Forelimb muscle (tissue), 1 donor: ENCODE data around the gene ABHD6. TPM values are rescaled to one million over a fixed set of nuclear protein-coding genes. Genes with fewer than 3 reads are reported as not detected.
A peak's percentile ranks its signal among the peaks of the same experiment; 100 is the strongest.
"Not testable (repeated sequence)": the region's sequence is repeated elsewhere in the genome, so short reads cannot be mapped to it uniquely, and the experiment has no call there.

ENCODE experiments used
- DNase-seq: peaks from one replicate; pipeline ENCODE4 v3.0.0-alpha.2; 2013; ENCODE audit warnings: low read depth
- polyA plus RNA-seq: library from polyadenylated mRNA; unstranded; fragments of 120-200 nt; gene quantifications from one replicate; pipeline ENCODE4 v1.2.1, GENCODE V29; 2013; ENCODE audit not compliant: insufficient read length

The ABHD6 gene
- polyA plus RNA-seq, 1 donor: 4.8 TPM

DNA sequence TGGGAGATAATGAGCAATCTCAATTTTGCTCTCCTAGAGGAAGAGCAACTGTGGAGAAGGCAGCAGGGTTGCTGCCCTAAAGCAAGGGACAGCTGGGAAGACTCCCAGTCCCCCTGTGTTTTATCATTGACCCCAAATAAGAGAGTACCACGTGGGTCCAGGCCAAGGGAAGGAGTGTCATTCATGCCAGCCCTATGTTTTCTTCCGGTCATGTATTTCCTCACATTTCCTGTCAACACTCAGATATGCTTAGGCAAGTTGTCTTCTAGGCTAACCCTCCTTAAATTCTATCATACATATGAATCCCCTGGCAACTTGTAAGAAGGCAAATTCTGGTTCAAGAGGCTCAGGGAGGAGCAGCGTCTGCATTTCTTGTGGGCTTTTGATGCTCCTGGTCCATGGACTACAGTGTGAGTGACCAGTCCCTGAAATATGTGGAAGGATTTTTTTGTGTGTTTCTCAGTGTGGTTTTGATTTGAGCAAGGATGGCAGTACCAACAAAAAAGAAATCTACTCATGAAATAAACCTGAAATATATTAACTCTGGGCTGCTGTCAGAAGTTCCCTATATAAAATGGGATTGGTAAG, 36.5 kb downstream of the ABHD6 start:
- no peak for DNase-seq

DNA sequence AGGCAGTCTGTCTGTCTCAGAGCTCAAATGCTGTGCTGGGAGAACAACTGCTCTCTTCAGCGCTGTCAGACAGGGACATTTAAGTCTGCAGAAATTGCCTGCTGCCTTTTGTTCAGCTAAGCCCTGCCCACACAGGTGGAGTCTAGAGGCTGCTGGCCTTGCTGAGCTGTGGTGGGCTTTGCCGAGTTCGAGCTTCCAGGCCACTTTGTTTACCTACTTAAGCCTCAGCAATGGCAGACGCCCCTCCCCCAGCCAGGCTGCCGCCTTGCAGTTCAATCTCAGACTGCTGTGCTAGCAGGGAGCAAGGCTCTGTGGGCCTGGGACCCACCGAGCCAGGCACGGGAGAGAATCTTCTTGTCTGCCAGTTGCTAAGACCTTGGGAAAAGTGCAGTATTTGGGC, 43.5 kb downstream of the ABHD6 start:
- no peak for DNase-seq

DNA sequence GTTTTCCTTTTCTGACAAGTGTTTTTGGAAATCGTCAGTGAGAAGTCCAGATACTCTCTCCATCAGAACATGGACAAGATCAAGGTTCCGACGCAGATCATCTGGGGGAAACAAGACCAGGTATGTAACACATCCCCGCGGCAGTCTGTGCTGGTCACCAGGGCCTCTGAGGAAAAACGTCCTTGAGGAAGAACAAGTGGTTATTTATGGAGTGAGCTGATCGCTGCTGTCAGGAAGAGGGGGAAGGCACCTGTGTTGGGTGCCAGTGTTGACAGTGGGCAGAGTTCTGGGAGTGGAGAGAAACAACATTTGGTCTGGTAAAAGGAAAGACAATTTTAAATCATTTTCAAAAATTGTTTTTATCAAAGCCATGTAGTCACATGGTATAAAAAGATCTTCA, 47.7 kb downstream of the ABHD6 start:
- DNase-seq: no peak

DNA sequence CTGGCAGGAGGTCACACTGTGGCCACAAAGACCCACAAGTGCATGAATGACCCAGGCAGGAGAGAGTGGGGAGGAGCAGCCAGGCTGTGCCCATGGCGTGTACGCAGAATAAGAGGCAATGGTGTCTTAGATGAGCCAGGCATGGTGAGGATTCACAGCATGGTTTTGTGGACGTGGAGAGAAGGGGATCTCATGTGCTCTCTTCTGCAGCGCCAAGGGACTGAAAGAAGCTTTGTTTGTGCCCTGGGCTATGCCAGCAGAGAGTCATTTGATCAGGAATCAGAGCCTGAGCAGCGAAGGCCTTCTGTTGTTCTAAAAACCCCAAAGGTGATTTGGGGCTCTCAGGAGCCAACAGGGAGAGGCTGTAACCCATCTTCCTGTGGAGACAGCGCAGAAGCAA, 49.8 kb downstream of the ABHD6 start:
- DNase-seq: no peak

DNA sequence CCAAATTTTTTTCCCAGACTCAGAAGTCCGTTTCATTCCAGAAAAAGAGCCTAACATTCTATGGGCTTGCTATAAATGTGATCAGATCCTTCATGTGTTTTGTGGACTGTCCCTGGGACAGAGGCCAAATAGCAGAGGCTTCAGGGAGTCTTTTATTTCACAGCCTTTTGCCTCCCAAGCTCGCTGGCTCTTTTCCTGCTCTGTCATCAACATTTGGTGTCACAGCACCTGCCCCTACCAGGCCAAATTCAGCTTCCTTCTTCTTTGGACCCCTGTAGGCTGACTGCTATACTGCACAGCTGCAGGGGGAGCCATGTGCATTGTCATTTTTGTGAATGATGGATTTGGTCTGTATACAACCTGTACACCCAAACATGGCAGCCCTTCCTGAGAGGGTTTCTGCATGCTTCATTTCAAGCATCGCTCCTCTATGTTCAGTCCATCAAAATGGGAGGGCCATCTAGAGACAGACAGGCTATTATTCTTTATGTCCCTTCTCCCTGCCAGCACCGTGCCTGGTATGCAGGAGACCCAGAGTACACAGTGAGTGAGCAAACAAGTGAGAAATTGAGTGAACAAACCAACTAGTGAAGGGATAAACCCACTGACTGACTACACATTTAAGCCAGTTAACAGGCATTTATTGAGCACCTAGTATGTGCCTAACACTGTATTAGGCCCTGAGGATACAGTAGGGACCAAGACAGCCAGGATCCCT, 50.6 kb downstream of the ABHD6 start:
- no peak for DNase-seq

DNA sequence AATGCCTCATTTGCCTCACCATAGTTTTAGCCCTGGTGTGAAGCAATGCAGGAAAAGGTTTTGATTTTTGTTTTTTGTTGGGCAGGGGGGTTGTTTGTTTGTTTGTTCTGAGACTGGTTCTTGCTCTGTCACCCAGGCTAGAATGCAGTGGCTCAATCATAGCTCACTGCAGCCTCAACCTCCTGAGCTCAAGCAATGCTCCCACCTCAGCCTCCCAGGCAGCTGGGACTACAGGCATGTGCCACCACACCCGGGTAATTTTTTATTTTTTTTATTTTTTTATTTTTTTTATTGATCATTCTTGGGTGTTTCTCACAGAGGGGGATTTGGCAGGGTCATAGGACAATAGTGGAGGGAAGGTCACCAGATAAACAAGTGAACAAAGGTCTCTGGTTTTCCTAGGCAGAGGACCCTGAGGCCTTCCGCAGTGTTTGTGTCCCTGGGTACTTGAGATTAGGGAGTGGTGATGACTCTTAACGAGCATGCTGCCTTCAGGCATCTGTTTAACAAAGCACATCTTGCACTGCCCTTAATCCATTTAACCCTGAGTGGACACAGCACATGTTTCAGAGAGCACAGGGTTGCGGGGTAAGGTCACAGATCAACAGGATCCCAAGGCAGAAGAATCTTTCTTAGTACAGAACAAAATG, 51.5 kb downstream of the ABHD6 start:
- not testable (repeated sequence) for DNase-seq

DNA sequence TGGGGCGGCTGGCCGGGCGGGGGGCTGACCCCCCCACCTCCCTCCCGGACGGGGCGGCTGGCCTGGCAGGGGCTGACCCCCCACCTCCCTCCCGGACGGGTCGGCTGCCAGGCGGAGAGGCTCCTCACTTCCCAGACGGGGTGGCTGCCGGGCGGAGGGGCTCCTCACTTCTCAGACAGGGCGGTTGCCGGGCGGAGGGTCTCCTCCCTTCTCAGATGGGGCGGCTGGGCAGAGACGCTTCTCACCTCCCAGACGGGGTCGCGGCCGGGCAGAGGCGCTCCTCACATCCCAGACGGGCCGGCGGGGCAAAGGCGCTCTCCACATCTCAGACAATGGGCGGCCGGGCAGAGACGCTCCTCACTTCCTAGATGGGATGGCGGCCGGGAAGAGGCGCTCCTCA, 52.9 kb downstream of the ABHD6 start:
- not testable (repeated sequence) for DNase-seq

DNA sequence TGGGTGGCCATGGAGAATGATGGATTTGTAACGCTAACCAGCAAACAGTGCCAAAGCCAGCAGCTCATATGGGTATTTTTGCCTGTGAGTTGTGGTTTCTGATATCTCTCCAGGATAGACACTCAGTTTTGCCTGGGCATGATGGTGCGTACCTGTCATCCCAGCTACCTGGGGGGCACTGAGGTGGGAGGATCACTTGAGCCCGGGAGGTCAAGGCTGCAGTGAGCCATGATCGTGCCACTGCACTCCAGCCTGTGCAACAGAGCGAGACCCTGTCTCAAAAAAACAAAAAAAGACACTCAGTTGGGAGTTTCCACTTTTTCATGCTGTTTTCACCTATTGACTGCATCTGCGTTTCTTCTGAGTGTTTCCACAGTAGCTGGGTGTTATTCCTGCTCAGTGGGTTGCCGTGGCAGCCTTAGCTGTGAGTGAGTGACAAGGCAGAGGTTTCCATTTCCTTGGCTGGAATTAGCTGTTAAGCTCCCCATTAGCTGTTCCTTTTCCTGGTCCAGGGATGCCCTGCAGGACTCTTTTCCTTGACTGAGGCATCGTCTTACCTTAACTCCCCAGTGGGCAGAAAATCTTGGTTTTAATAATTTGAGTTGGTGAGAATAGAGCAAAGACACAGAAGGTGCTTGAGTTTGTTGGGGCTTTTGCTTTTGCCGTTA, 54.2 kb downstream of the ABHD6 start:
- DNase-seq: no peak

DNA sequence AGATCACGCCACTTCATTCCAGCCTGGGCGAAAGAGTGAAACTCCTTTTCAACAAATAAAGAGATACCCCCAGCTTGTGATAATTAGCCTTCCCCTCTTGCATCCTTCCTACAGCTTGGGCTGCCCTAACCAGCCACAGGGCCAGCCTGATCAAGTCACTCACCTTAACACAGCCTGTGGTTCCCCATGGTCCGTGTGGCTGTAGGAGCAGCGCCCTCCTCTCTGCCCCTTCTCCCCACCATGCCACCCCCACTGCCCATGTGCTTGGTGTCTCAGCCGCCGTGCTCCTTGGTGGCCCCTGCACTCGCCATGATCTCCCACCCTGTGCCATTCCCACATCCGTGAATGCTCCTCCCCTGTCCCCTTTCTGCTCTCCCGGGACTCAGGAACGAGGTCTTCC, 55.3 kb downstream of the ABHD6 start:
- DNase-seq: no peak

DNA sequence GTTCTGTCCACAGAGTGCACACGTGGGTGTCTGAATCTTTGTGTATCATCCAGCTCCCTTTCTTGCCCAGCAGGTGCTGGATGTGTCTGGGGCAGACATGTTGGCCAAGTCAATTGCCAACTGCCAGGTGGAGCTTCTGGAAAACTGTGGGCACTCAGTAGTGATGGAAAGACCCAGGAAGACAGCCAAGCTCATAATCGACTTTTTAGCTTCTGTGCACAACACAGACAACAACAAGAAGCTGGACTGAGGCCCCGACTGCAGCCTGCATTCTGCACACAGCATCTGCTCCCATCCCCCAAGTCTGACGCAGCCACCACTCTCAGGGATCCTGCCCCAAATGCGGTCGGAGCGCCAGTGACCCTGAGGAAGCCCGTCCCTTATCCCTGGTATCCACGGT, 55.9 kb downstream of the ABHD6 start:
- no peak for DNase-seq

DNA sequence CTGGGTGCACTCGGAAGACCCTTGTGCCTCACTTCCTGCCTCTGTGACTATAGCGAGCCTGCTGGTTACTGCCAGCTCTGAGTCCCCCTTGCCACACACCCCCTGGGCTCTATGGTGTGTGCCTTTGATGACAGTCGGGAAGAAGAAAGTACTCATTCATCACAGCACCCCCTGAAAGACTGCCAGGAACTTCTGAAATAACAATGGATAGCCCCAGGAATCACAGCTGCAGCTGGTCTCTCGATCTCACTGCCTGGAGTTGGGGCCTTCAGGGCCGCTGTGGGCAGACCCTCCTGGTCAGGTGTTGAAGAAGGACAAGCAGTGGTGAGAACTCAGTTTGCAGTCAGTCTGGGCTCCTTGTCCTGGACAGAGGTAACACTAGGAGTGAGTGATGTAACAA, 58.7 kb downstream of the ABHD6 start:
- no peak for DNase-seq

DNA sequence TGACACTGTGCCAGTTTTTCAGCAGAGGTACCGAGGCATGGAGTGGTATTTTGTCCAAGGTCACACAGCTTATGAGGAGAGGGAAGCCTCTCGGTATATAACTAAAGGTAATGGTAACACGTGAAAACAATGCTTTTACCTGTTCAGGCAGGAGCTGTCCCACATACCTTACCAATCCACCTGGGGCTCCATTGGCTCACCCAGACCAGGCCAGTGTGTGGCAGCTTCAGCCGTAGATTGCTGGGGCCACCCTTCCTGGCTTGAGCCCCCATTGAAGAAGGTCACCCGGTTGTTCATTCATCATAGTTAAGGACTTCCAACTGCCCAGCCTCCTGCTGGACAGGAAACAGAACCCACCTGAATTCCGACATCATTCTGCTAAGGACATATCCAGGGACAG, 59.3 kb downstream of the ABHD6 start:
- DNase-seq: no peak

DNA sequence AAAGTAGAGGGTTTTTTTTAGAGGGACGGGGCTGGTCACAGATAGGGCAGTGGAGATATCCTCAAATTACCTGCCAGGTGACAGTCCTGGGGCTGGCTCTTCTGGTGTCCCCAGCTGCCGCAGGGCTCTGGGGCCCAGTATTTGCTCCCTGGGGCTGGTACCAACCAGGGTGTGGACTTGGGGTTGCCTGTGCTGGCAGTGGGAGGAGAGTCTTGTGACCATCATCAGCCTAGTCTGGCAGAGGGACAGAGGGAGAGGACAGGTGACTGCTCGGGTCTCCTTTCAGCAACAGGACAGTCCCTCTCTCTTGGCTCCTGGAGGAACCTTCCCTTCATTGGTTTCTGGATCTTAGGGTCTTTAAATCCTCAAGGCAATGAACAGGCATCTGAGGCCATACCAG, 60.6 kb downstream of the ABHD6 start:
- no peak for DNase-seq

DNA sequence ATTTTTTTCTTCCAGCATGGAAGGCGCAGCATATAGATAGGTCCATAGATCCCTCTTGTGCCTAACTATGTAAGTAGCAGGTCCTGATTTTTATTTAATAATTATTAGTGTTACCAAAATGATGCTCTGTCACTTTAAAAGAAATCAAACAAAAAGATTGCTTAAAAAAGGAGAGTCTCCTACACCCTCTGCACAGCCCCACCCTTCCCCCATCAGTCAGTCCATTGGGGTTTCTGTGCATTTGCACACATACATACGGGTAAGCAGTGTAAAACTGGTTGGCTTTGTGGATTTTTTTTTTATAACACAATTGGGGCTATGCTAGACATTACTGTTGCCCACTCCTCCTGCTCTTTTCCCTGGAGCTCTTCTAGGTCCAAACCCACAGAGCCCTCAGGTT, 61.5 kb downstream of the ABHD6 start:
- DNase-seq: no peak

DNA sequence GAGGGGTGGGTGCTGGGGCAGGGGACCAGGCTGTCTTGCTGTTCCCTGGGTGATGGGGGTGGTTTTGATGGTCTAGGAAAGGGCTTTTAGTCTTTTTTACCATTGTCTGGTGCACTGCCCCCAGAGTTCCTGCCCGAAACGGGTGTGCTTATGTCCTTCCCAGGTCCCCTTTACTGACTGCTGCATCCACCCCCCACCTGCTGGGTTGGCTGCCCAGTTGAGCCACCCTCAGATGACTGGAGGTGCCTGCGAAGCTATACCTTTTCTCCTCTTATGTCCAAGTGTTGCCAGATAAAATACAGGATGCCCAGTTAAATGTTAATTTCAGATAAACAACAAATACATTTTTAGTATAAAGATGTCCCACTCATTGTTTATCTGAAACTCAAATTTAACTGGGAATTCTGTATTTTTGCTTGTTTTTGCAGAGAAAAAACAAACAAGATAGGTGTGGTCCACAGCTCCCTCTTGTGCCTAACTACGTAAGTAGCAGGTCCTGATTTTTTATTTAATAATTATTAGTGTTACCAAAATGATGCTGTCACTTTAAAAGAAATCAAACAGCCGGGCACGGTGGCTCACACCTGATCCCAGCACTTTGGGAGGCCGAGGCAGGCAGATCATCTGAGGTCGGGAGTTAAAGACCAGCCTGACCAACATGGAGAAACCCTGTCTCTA, 62.4 kb downstream of the ABHD6 start:
- DNase-seq: no peak

DNA sequence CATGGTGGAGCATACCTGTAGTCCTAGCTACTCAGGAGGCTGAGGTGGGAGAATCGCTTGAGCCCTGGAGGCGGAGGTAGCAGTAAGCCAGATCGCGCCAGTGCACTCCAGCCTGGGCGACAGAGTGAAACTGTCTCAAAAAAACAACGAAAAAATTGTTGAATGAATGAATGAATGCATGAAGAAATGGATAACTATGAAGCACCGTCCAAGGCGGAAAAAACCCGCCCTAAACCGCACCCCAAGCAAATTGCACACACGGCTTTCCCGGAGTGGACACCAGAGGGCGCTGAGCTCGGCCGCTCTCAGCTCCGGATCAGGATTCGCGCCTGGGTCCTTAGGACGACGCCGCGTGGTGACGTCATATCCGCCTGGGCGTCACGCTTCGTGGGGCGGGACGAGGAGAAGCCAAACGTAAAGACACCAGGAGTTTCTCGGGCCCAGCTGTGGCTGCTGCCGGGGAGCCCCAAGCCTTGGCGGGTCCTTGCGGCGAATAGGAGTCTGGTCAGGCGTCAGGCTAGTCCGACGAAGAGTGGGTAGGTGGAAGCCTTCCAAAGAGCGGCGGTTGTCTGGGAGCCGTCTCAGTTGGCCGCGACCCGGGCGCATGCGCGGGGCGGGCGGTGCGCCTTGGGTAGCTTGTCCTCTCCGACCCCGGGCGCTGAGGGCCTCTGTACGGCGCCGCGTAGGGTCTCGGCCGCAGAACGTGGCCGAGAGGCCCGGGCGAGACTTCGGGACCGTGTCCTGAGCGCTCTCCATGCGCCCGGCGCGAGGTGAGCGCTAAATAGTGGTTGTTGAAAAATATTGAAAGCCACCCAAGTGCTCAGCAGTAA, 68.5 kb downstream of the ABHD6 start, which contains the start of the genes HTD2 and RPP14:
HTD2 (plus strand) TSS at position 639 of the 830 bp plus-strand sequence. CDS start 11,094 bp downstream, outside the sequence.
RPP14 (plus strand) TSS at position 364 of the 830 bp plus-strand sequence. CDS start 4,085 bp downstream, outside the sequence.
- peak; percentile 94 for DNase-seq

DNA sequence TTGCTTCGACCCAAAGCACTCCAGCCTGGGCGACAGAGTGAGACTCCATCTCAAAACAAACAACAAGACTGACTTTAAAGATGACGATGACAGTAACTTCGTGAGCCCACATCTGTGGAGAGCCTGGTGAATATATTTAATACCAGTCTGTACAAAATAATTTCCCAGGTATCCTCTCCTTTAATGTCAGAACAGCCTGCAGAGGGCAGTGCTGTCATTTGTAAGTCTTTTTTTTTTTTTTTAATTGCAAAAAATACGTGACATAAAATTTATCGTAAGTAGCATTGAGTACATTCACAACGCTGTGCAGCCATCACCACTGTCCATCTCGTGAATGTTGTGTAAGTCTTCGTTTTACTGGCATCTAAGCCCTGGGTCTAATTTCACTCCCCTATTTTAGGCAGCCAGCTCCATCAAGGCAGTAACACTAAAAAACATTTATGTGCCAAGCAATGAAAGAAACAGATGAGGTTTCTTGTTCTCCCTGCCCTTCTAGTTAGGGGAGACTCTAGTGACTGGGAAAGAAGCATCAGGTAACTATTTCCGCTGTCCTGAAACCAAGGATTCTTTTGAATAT, 70.1 kb downstream of the ABHD6 start:
- DNase-seq: no peak

DNA sequence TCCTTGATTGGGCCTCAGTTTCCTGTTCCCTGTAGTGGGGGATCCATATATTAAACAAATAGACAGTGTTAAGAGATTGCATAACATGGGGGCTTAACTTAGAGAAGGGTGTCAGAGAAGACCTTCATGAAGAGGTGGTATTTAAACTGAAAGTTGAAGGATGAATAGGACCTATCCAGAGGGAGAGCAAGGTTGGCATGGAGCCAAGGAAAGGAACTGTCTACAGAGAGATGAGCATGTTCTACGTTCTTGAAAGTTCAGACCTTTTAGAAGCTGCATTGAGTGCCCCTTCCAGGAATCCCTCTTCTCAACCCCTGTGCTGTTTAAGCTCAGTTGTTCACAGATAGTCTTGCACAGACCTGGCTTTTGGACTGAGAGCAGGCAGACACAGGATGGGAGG, 71.1 kb downstream of the ABHD6 start:
- DNase-seq: no peak

DNA sequence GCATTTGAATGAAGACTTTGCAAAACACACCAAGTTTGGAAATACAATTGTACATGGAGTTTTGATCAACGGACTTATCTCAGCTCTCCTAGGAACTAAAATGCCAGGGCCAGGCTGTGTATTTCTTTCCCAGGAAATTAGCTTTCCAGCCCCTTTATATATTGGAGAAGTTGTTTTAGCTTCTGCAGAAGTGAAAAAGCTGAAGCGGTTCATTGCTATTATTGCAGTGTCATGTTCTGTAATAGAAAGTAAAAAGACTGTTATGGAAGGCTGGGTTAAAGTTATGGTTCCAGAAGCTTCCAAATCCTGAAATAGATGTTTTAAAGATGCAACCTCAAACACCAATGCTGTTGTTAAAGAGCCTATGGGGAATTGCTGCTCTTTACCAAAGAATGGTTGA, 80.2 kb downstream of the ABHD6 start:
- DNase-seq: no peak

DNA sequence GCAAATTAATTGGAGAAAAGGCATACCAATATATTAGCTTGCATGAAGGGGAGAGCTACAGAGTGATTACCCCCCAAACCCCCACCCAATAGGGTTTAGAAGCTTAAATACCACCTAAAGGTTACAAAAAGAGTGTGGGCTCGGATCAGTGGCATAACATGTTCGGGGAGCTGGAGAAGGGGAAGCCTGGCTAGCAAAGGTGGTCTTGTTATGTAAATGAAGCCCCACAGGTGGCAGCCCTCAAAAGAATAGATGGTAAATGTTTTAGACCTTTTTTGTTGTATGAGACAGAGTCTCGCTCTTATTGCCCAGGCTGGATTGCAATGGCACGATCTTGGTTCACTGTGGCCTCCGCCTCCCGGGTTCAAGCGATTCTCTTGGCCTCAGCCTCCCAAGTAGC, 84.2 kb downstream of the ABHD6 start:
- no peak for DNase-seq

DNA sequence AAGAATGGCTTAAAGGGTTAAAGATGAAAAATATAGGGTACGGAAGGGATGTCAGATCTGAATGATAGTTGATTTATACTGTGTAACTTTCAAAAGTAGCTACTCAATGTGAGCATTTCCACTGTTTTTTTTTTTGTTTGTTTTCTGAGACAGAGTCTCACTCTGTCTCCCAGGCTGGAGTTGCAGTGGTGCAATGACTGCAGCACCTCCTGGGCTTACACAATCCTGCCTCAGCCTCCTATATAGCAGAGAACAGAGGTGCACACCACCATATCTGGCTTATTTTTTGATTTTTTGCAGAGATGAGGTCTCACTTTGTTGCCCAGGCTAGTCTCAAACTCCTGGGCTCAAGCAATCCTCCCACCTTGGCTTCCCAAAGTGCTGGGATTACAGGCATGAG, 85.2 kb downstream of the ABHD6 start:
- DNase-seq: no peak
